IMR-90 (cell line): ENCODE measurements around the gene DOCK1. TPM values are rescaled to one million over a fixed set of nuclear protein-coding genes. Genes with fewer than 3 reads are reported as not detected.

ENCODE experiments used
- ATAC-seq: fragments of 200-7000 bp; cut with Tn5 transposase; 2 replicates; pipeline ENCODE4 v1.9.1; 2020; ENCODE audit warnings: low read depth, mild to moderate bottlenecking, moderate library complexity
- BruUV-seq: library from RNA; stranded (reverse); fragments of 400-500 nt; replicated peaks from 2 replicates; lab custom pipeline; 2021; lab: Mats Ljungman, UMichigan
- CTCF ChIA-PET: fragments of 300-600 bp; formaldehyde crosslinking; extraction: SDS; loops from one replicate; lab custom pipeline; 2021; ENCODE audit warnings: antibody characterized with exemption; lab: Yijun Ruan, JAX
- POLR2A ChIA-PET: fragments of 300-600 bp; sonication (Branson Sonifier 250); formaldehyde crosslinking; loops from one replicate; lab custom pipeline; 2022; ENCODE audit warnings: antibody characterized with exemption; ENCODE audit not compliant: unreplicated experiment; lab: Charles Lee
- DNase-seq: peaks from one replicate; pipeline ENCODE4 v3.0.0; 2013
- H2AFZ ChIP-seq: replicated peaks from 2 replicates; pipeline ENCODE3; 2013; ENCODE audit warnings: low read length, mild to moderate bottlenecking; ENCODE audit not compliant: poor library complexity
- H2AK5ac ChIP-seq: 2 replicates; pipeline ENCODE4 v1.6.1; 2013; ENCODE audit warnings: low read depth, low read length, inconsistent platforms
- H2AK9ac ChIP-seq: replicated peaks from 2 replicates; pipeline ENCODE3; 2013; ENCODE audit warnings: mild to moderate bottlenecking, low read depth, low read length, moderate library complexity; ENCODE audit not compliant: poor library complexity
- H2BK120ac ChIP-seq: 2 replicates; pipeline ENCODE4 v1.6.1; 2013; ENCODE audit warnings: low read depth, low read length, inconsistent platforms
- H2BK15ac ChIP-seq: 3 replicates; pipeline ENCODE4 v1.6.1; 2013; ENCODE audit warnings: low read depth, low read length, inconsistent platforms
- H2BK20ac ChIP-seq: 2 replicates; pipeline ENCODE4 v1.6.1; 2013; ENCODE audit warnings: low read depth, mild to moderate bottlenecking, inconsistent platforms, low read length, moderate library complexity
- H2BK5ac ChIP-seq: 2 replicates; pipeline ENCODE4 v1.6.1; 2013; ENCODE audit warnings: mild to moderate bottlenecking, low read depth, low read length, inconsistent platforms; ENCODE audit not compliant: poor library complexity, severe bottlenecking
- H3K14ac ChIP-seq: replicated peaks from 2 replicates; pipeline ENCODE4 v1.6.1; 2013; ENCODE audit warnings: low read depth, low read length, inconsistent platforms
- H3K18ac ChIP-seq: 2 replicates; pipeline ENCODE4 v1.6.1; 2013; ENCODE audit warnings: low read depth, low read length, control low read depth
- H3K23ac ChIP-seq: 2 replicates; pipeline ENCODE4 v1.6.1; 2013; ENCODE audit warnings: low read depth, low read length, inconsistent platforms
- H3K27ac ChIP-seq: 2 replicates; pipeline ENCODE4 v1.5.1; 2013; ENCODE audit warnings: mild to moderate bottlenecking, control low read depth, low read length; ENCODE audit not compliant: insufficient read depth
- H3K27me3 ChIP-seq: 2 replicates; pipeline ENCODE4 v1.6.1; 2013; ENCODE audit warnings: low read length; ENCODE audit not compliant: control insufficient read depth, insufficient read depth
- H3K36me3 ChIP-seq: 2 replicates; pipeline ENCODE4 v1.6.1; 2013; ENCODE audit warnings: low read length, mixed read lengths; ENCODE audit not compliant: control insufficient read depth, insufficient read depth
- H3K4ac ChIP-seq: 2 replicates; pipeline ENCODE4 v1.6.1; 2013; ENCODE audit warnings: low read depth, low read length, inconsistent platforms
- H3K4me1 ChIP-seq: 2 replicates; pipeline ENCODE4 v1.6.1; 2013; ENCODE audit warnings: low read length, mixed read lengths; ENCODE audit not compliant: control insufficient read depth, insufficient read depth
- H3K4me2 ChIP-seq: 2 replicates; pipeline ENCODE4 v1.6.1; 2013; ENCODE audit warnings: low read depth, mild to moderate bottlenecking, control low read depth, low read length, moderate library complexity
- H3K4me3 ChIP-seq: 2 replicates; pipeline ENCODE4 v1.5.1; 2013; ENCODE audit warnings: low read depth, mild to moderate bottlenecking, control low read depth, low read length, moderate library complexity; ENCODE audit not compliant: insufficient read depth
- H3K56ac ChIP-seq: 2 replicates; pipeline ENCODE4 v1.6.1; 2013; ENCODE audit warnings: low read length, inconsistent platforms; ENCODE audit not compliant: insufficient read depth; ENCODE audit errors: extremely low read depth
- H3K79me1 ChIP-seq, 2 experiments: 2 replicates each; pipeline ENCODE4 v1.6.1; 2013; ENCODE audit warnings: low read length in 2 of 2, inconsistent platforms in 1 of 2, low read depth in 1 of 2
- H3K9ac ChIP-seq: 2 replicates; pipeline ENCODE4 v1.6.1; 2013; ENCODE audit warnings: low read depth, low read length, control low read depth
- H3K9me1 ChIP-seq: 2 replicates; pipeline ENCODE4 v1.6.1; 2013; ENCODE audit warnings: low read length, inconsistent platforms; ENCODE audit not compliant: insufficient read depth
- H3K9me3 ChIP-seq: 2 replicates; pipeline ENCODE4 v1.6.1; 2013; ENCODE audit warnings: low read length; ENCODE audit not compliant: control insufficient read depth, insufficient read depth
- H4K20me1 ChIP-seq: 2 replicates; pipeline ENCODE4 v1.6.1; 2013; ENCODE audit warnings: low read length, inconsistent platforms; ENCODE audit not compliant: insufficient read depth
- H4K5ac ChIP-seq: 2 replicates; pipeline ENCODE4 v1.6.1; 2013; ENCODE audit warnings: mild to moderate bottlenecking, low read depth, low read length, control low read depth
- H4K8ac ChIP-seq, 2 experiments: 2 replicates each; pipeline ENCODE4 v1.6.1; 2013; ENCODE audit warnings: low read depth in 2 of 2, low read length in 2 of 2, control low read depth in 1 of 2, inconsistent platforms in 1 of 2
- H4K91ac ChIP-seq: 2 replicates; pipeline ENCODE4 v1.6.1; 2013; ENCODE audit warnings: low read depth, low read length, inconsistent platforms; ENCODE audit not compliant: insufficient read depth
- CHD1 ChIP-seq: IDR thresholded peaks from 2 replicates; pipeline ENCODE4 v1.6.1; 2012; ENCODE audit warnings: low read depth, low read length, improper control_type of control experiment
- CTCF ChIP-seq: conservative IDR thresholded peaks from 2 replicates; pipeline ENCODE4 v1.5.1; 2012; ENCODE audit warnings: mild to moderate bottlenecking, low read depth, low read length, improper control_type of control experiment
- MAZ ChIP-seq: IDR thresholded peaks from 2 replicates; pipeline ENCODE4 v1.6.1; 2012; ENCODE audit warnings: low read depth, mild to moderate bottlenecking, low read length, improper control_type of control experiment, moderate library complexity, borderline replicate concordance
- NFE2L2 ChIP-seq: fragments of 150-350 bp; IDR thresholded peaks from 2 replicates; pipeline ENCODE4 v1.6.1; 2016; ENCODE audit warnings: low read depth, mild to moderate bottlenecking, low read length
- RAD21 ChIP-seq: IDR thresholded peaks from 2 replicates; pipeline ENCODE4 v1.6.1; 2012; ENCODE audit warnings: low read length, improper control_type of control experiment
- RCOR1 ChIP-seq: IDR thresholded peaks from 2 replicates; pipeline ENCODE4 v1.6.1; 2012; ENCODE audit warnings: mild to moderate bottlenecking, low read length, improper control_type of control experiment; ENCODE audit not compliant: insufficient replicate concordance
- RFX5 ChIP-seq: IDR thresholded peaks from 2 replicates; pipeline ENCODE4 v1.8.0; 2012; ENCODE audit warnings: low read depth, mild to moderate bottlenecking, low read length, moderate library complexity
- WGBS, 2 experiments: methylation state at CpG; one replicate each; pipeline versions ENCODE4 v1.1.5 to v1.1.7; 2013; ENCODE audit warnings: missing lambda C conversion rate in 2 of 2; ENCODE audit not compliant: insufficient read length in 1 of 2; ENCODE audit errors: extremely low coverage in 2 of 2; 5-methylcytosine and 5-hydroxymethylcytosine counted together
- dilution Hi-C: fragments of 300-500 bp; cut with HindIII; formaldehyde crosslinking; loops from one replicate; pipeline ENCODE4 v1.14.3; 2018; ENCODE audit warnings: low sequenced_read_pairs; ENCODE audit not compliant: unreplicated experiment
- in situ Hi-C: fragments of 300-500 bp; cut with MboI; formaldehyde crosslinking; loops from 3 replicates; pipeline ENCODE4 v1.14.3; 2019; ENCODE audit warnings: low sequenced_read_pairs, inconsistent platforms, mixed read lengths
- intact Hi-C: fragments of 100-400 bp; cut with micrococcal nuclease; formaldehyde crosslinking; loops from 2 replicates; pipeline ENCODE4 v1.10.0; 2022
- polyA plus RNA-seq, 3 experiments: library from polyadenylated mRNA; depleted of rRNA; stranded (reverse); fragments of >200 nt; gene quantifications; 2 replicates each; pipeline ENCODE4 v1.2.3, GENCODE V29; 2012; ENCODE audit warnings: low replicate concordance in 1 of 3
- total RNA-seq: library from RNA; depleted of rRNA; stranded (reverse); fragments of >200 nt; gene quantifications from 2 replicates; pipeline ENCODE4 v1.2.3, GENCODE V29; 2012

The DOCK1 gene
- total and polyA plus RNA-seq, 2 of the 4 experiments (the other 2 are of a cell fraction): 28.2 to 71.0 TPM

- TF ChIP-seq CTCF (no peak), NFE2L2 (no peak), RFX5 (no peak), RAD21 (no peak), RCOR1 (no peak), CHD1 (no peak), MAZ (no peak)
- H3K4me2 ChIP-seq: no peak overlapping the region
- 0 out of 2 replicates have a peak overlapping the region, but pooled peaks have one; percentile 12 for H3K23ac ChIP-seq
- H4K8ac ChIP-seq: no peak overlapping the region; a peak in 1 of 4 replicates
- no peak overlapping the region for H3K4me3 ChIP-seq
- intact Hi-C loops (loop anchor here (10.0 kb wide), 1 partner anchor 501 kb away; the partner anchor contains the start of gene DOCK1), in situ Hi-C loops (no loop called here), dilution Hi-C loops (no loop called here)
- peak overlapping the region; percentile 50; the same call in 1 of the 2 replicates for H2BK20ac ChIP-seq
- H3K9me1 ChIP-seq: peaks cover 22% of the 10 kb centered on the region
- no peak overlapping the region for H3K9ac ChIP-seq
- H4K20me1 ChIP-seq: 0 out of 2 replicates have a peak, but pooled peaks cover 6% of the 10 kb centered on the region
- H3K9me3 ChIP-seq: no peaks in the 10 kb centered on the region
- H2AFZ ChIP-seq: no peak overlapping the region
- no peak overlapping the region for H2AK9ac ChIP-seq
- peak overlapping the region; percentile 94 for H2BK120ac ChIP-seq
- H3K56ac ChIP-seq: no peak overlapping the region
- H3K79me1 ChIP-seq: peaks cover 0 to 4% of the 10 kb centered on the region in 2 experiments; a peak in 1 of 4 replicates
- peak overlapping the region; percentile 49; the same call in 1 of the 2 replicates for H3K18ac ChIP-seq
- ChIA-PET CTCF (no interaction called here), POLR2A (no interaction called here)
- no peak overlapping the region for H2BK5ac ChIP-seq
- peaks cover 17% of the 10 kb centered on the region for H3K4me1 ChIP-seq
- peak overlapping the region; percentile 64; the same call in 1 of the 2 replicates for H2AK5ac ChIP-seq
- peak overlapping the region; percentile 33; the same call in 1 of the 3 replicates for H2BK15ac ChIP-seq
- DNase-seq: no peak
- WGBS, 2 experiments: 100% methylated on average over 2 of the region's 12 CpGs; no CpG with 5 or more reads in 1 of the 2 experiments
- H3K14ac ChIP-seq: peak overlapping the region; percentile 25; the same call in 1 of the 2 replicates
- H4K91ac ChIP-seq: no peak overlapping the region
- no TSS peak for BruUV-seq
- no peak for ATAC-seq
- no peaks in the 10 kb centered on the region for H3K27me3 ChIP-seq
- H3K4ac ChIP-seq: peak overlapping the region; percentile 90
- H3K27ac ChIP-seq: peak overlapping the region; percentile 15; the same call in 1 of the 2 replicates
- H4K5ac ChIP-seq: no peak overlapping the region
- peaks cover 19% of the 10 kb centered on the region; the same call in 1 of the 2 replicates for H3K36me3 ChIP-seq
Measured at GRCh38 chr10:127406018-127406550, 500.9 kb downstream of the DOCK1 start.
